ENCODE measurements around the gene GTF3C4. TPM values are rescaled to one million over a fixed set of nuclear protein-coding genes. Genes with fewer than 3 reads are reported as not detected.

Gene GTF3C4
- total RNA-seq, 1 donor from 2014 or later = 27.9 TPM

DNA sequence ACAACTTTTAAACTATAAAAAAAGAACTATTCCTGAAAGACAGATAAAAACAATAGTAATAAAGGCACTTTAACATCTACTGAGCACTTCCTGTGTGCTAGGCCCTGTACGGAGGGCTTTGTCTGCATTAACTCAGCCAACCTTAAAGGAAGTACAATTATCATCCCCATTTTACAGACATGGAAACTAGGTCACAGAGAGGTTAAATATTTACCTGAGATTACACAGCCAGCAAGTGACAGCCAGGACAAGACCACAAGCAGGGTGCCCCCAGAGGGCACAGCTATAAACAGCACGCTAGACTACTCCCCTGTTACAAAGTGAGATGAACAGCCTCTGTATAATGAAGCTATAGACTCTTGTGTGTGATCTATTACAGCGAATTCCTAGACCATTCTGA is 26.0 kb upstream of the GTF3C4 start:
- H3K79me2 ChIP-seq (ENCODE audit: insufficient read depth, low read length) = no peaks in the 10 kb centered on the region
- no peak overlapping the region for H2AFZ ChIP-seq (ENCODE audit: low read depth, low read length)
- H3K4me2 ChIP-seq (ENCODE audit: low read length) = no peak overlapping the region
- H4K20me1 ChIP-seq (ENCODE audit: insufficient read depth, low read length) = no peaks in the 10 kb centered on the region
- H3K9me3 ChIP-seq (ENCODE audit: insufficient read depth, low read depth, low read length) = no peaks in the 10 kb centered on the region
- H3K4me1 Mint-ChIP-seq (ENCODE audit: low read depth, unreplicated experiment) = peaks cover 35% of the 10 kb centered on the region
- no peak overlapping the region for H3K9ac ChIP-seq (ENCODE audit: low read length)
- no peak for TF ChIP-seq EZH2 (IDR thresholded peaks at IDR 0.05; ENCODE audit: insufficient read depth, low read length)
- TF ChIP-seq, protein P1, sequence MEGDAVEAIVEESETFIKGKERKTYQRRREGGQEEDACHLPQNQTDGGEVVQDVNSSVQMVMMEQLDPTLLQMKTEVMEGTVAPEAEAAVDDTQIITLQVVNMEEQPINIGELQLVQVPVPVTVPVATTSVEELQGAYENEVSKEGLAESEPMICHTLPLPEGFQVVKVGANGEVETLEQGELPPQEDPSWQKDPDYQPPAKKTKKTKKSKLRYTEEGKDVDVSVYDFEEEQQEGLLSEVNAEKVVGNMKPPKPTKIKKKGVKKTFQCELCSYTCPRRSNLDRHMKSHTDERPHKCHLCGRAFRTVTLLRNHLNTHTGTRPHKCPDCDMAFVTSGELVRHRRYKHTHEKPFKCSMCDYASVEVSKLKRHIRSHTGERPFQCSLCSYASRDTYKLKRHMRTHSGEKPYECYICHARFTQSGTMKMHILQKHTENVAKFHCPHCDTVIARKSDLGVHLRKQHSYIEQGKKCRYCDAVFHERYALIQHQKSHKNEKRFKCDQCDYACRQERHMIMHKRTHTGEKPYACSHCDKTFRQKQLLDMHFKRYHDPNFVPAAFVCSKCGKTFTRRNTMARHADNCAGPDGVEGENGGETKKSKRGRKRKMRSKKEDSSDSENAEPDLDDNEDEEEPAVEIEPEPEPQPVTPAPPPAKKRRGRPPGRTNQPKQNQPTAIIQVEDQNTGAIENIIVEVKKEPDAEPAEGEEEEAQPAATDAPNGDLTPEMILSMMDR (IDR thresholded peaks at IDR 0.05; ENCODE audit: insufficient read depth, low read depth, low read length) = peak; percentile 30
- peaks cover 26% of the 10 kb centered on the region for H3K36me3 Mint-ChIP-seq (ENCODE audit: low read depth, unreplicated experiment)
- no peak overlapping the region for H3K4me3 ChIP-seq (ENCODE audit: insufficient read depth, low read depth, low read length)
- FAIRE-seq = no peak
- H3K9me3 Mint-ChIP-seq (ENCODE audit: unreplicated experiment) = no peaks in the 10 kb centered on the region
- no peaks in the 10 kb centered on the region for H3K27me3 Mint-ChIP-seq (ENCODE audit: low read depth, unreplicated experiment)
- peaks cover 65% of the 10 kb centered on the region for H3K36me3 ChIP-seq (ENCODE audit: insufficient read depth, low read length)
- no peak overlapping the region for H3K4me3 Mint-ChIP-seq (ENCODE audit: unreplicated experiment)
- no peak overlapping the region for H3K27ac ChIP-seq (ENCODE audit: low read depth, low read length)
- H3K27ac Mint-ChIP-seq (ENCODE audit: unreplicated experiment) = peak overlapping the region; percentile 47
- H3K27me3 ChIP-seq (ENCODE audit: insufficient read depth, low read length) = no peaks in the 10 kb centered on the region
- DNase-seq (ENCODE audit: low read depth) = no peak
- H3K4me1 ChIP-seq (ENCODE audit: insufficient read depth, low read length) = peaks cover 20% of the 10 kb centered on the region

DNA sequence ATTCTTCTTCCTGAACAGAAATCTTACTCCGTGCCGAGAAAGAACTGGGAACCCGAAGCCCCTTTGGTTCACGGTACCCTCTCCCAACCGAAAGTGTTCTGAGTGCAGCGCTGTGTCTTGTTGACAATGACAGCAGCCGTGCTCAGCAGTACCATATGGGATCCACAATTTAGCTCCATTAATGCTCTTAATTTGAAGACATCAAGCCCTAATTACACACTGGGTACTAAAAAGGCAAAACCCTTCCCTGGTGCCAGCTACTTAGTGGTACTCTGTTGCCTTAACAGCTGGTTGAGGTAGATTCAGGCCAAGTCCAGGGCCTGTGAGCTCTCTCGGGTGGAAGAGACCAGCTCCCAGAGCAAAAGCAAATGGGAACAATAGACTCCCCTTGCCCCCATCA is 25.0 kb upstream of the GTF3C4 start:
- no peak overlapping the region for H3K4me2 ChIP-seq (ENCODE audit: low read length)
- H3K36me3 ChIP-seq (ENCODE audit: insufficient read depth, low read length) = peaks cover 72% of the 10 kb centered on the region
- FAIRE-seq (no peak), DNase-seq (ENCODE audit: low read depth) (no peak)
- Mint-ChIP-seq H3K4me3 (ENCODE audit: unreplicated experiment) (no peak overlapping the region), H3K9me3 (ENCODE audit: unreplicated experiment) (no peaks in the 10 kb centered on the region), H3K36me3 (ENCODE audit: low read depth, unreplicated experiment) (peaks cover 27% of the 10 kb centered on the region), H3K4me1 (ENCODE audit: low read depth, unreplicated experiment) (peaks cover 35% of the 10 kb centered on the region), H3K27ac (ENCODE audit: unreplicated experiment) (no peak overlapping the region), H3K27me3 (ENCODE audit: low read depth, unreplicated experiment) (no peaks in the 10 kb centered on the region)
- no peak overlapping the region for H2AFZ ChIP-seq (ENCODE audit: low read depth, low read length)
- H3K27ac ChIP-seq (ENCODE audit: low read depth, low read length) = no peak overlapping the region
- H3K4me3 ChIP-seq (ENCODE audit: insufficient read depth, low read depth, low read length) = no peak overlapping the region
- no peaks in the 10 kb centered on the region for H3K9me3 ChIP-seq (ENCODE audit: insufficient read depth, low read depth, low read length)
- no peak for TF ChIP-seq EZH2 (IDR thresholded peaks at IDR 0.05; ENCODE audit: insufficient read depth, low read length)
- TF ChIP-seq, protein P1 (IDR thresholded peaks at IDR 0.05; ENCODE audit: insufficient read depth, low read depth, low read length) = no peak
- H3K4me1 ChIP-seq (ENCODE audit: insufficient read depth, low read length) = peaks cover 20% of the 10 kb centered on the region
- H3K79me2 ChIP-seq (ENCODE audit: insufficient read depth, low read length) = no peaks in the 10 kb centered on the region
- no peaks in the 10 kb centered on the region for H4K20me1 ChIP-seq (ENCODE audit: insufficient read depth, low read length)
- H3K9ac ChIP-seq (ENCODE audit: low read length) = no peak overlapping the region
- no peaks in the 10 kb centered on the region for H3K27me3 ChIP-seq (ENCODE audit: insufficient read depth, low read length)

DNA sequence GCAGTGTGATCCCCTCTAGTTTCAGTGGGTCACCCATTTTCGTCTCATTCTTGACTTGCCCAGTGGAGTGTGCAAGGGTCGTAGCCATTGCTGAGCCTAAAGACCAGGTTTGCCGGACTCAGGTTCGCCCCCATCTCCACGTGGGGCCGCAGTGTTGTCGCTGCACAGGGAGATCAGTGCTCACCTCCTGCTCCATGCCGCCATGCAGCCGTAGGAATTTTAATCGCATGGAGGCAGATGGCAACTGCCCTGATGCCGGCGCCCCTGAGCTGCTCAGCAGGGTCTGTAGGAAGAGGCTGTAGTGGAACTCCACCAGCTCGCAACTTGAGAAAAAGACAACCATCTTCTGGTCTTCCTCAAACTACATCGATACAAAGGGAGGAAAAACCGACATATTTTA is 24.6 kb upstream of the GTF3C4 start:
- no peak overlapping the region for H3K9ac ChIP-seq (ENCODE audit: low read length)
- H3K27ac Mint-ChIP-seq (ENCODE audit: unreplicated experiment) = no peak overlapping the region
- TF ChIP-seq EZH2 (IDR thresholded peaks at IDR 0.05; ENCODE audit: insufficient read depth, low read length) = no peak
- TF ChIP-seq, protein P1 (IDR thresholded peaks at IDR 0.05; ENCODE audit: insufficient read depth, low read depth, low read length) = no peak
- DNase-seq (ENCODE audit: low read depth) = no peak
- no peaks in the 10 kb centered on the region for H3K9me3 Mint-ChIP-seq (ENCODE audit: unreplicated experiment)
- FAIRE-seq = no peak
- peaks cover 24% of the 10 kb centered on the region for H3K36me3 Mint-ChIP-seq (ENCODE audit: low read depth, unreplicated experiment)
- H3K27ac ChIP-seq (ENCODE audit: low read depth, low read length) = no peak overlapping the region
- no peaks in the 10 kb centered on the region for H3K27me3 ChIP-seq (ENCODE audit: insufficient read depth, low read length)
- H4K20me1 ChIP-seq (ENCODE audit: insufficient read depth, low read length) = no peaks in the 10 kb centered on the region
- H3K4me3 ChIP-seq (ENCODE audit: insufficient read depth, low read depth, low read length) = no peak overlapping the region
- no peak overlapping the region for H2AFZ ChIP-seq (ENCODE audit: low read depth, low read length)
- no peak overlapping the region for H3K4me2 ChIP-seq (ENCODE audit: low read length)
- H3K9me3 ChIP-seq (ENCODE audit: insufficient read depth, low read depth, low read length) = no peaks in the 10 kb centered on the region
- peaks cover 76% of the 10 kb centered on the region for H3K36me3 ChIP-seq (ENCODE audit: insufficient read depth, low read length)
- peaks cover 20% of the 10 kb centered on the region for H3K4me1 ChIP-seq (ENCODE audit: insufficient read depth, low read length)
- H3K79me2 ChIP-seq (ENCODE audit: insufficient read depth, low read length) = no peaks in the 10 kb centered on the region
- peaks cover 35% of the 10 kb centered on the region for H3K4me1 Mint-ChIP-seq (ENCODE audit: low read depth, unreplicated experiment)
- no peaks in the 10 kb centered on the region for H3K27me3 Mint-ChIP-seq (ENCODE audit: low read depth, unreplicated experiment)
- no peak overlapping the region for H3K4me3 Mint-ChIP-seq (ENCODE audit: unreplicated experiment)

Data from astrocyte (in vitro differentiated cells and primary cell).